Endothelial cell of umbilical vein (primary cell): ENCODE data around the gene AMBP.

Experiments
- CTCF ChIP-seq, 2 donors: IDR thresholded peaks; 1 replicate in 1 of 2; 2 replicates in 1 of 2; pipeline ENCODE4 v1.5.1; 2011; ENCODE audit warnings: low read length in 2 of 2, mild to moderate bottlenecking in 2 of 2, moderate library complexity in 2 of 2, control low read depth in 1 of 2, inconsistent platforms in 1 of 2, low read depth in 1 of 2; ENCODE audit not compliant: insufficient read depth in 1 of 2; ENCODE audit errors: extremely low read depth in 1 of 2
- EZH2 ChIP-seq: IDR thresholded peaks from 2 replicates; pipeline ENCODE4 v1.6.1; 2012; ENCODE audit warnings: borderline replicate concordance, low read depth, mild to moderate bottlenecking, moderate library complexity, low read length, inconsistent platforms; ENCODE audit not compliant: severe bottlenecking
- FOS ChIP-seq: IDR thresholded peaks from 2 replicates; pipeline ENCODE4 v1.6.1; 2011; ENCODE audit warnings: mild to moderate bottlenecking, low read length, moderate library complexity, borderline replicate concordance; ENCODE audit not compliant: insufficient read depth
- JUN ChIP-seq: IDR thresholded peaks from 2 replicates; pipeline ENCODE4 v1.6.1; 2011; ENCODE audit warnings: borderline replicate concordance, low read depth; ENCODE audit not compliant: insufficient read length, insufficient read depth
- MYC ChIP-seq: IDR thresholded peaks from one replicate; pipeline ENCODE4 v1.6.1; 2011; ENCODE audit warnings: mild to moderate bottlenecking, low read depth, low read length
- POLR2A ChIP-seq: IDR thresholded peaks from 2 replicates; pipeline ENCODE4 v1.6.1; 2012; ENCODE audit warnings: low read depth, mild to moderate bottlenecking, control low read depth, low read length
- POLR2AphosphoS5 ChIP-seq: IDR thresholded peaks from 2 replicates; pipeline ENCODE4 v1.6.1; 2012; ENCODE audit warnings: low read depth, mild to moderate bottlenecking, control low read depth, low read length, moderate library complexity; ENCODE audit not compliant: insufficient read depth
- TF ChIP-seq, protein P1 (sequence below): IDR thresholded peaks from 2 replicates; pipeline ENCODE4 v1.6.1; 2011; ENCODE audit not compliant: insufficient read depth, insufficient read length

DNA sequence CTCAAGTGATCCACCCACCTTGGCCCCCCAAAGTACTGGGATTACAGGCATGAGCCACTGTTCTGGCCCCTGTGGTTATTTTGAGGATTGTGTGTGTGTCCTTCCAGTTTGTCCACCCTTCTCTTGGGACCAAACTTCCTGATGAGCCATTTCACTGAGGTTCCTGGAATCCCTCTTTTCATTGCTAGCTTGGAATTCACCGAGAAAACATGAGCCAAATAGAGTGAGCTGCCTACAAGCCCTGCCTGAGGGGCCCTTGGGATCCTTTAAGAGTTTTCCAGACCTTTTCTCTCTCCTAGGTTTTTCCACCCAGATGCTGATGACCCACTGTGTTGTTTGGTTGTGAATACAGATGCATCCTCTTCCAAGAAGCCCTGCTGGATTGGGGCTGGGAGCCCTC is 34.2 kb upstream of the AMBP start:
- TF ChIP-seq, protein P1, sequence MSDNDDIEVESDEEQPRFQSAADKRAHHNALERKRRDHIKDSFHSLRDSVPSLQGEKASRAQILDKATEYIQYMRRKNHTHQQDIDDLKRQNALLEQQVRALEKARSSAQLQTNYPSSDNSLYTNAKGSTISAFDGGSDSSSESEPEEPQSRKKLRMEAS, result no peak
- TF ChIP-seq CTCF (IDR thresholded peaks at IDR 0.05; ENCODE audit: extremely low read depth in 1 of 2, insufficient read depth in 1 of 2, low read depth in 1 of 2, low read length in 2 of 2) (no peak), POLR2AphosphoS5 (no peak), POLR2A (no peak), EZH2 (no peak), JUN (no peak), MYC (no peak), FOS (no peak)
